Peyer's patch (tissue), 4 donors: Measurements from ENCODE around the gene PGAM2. TPM values are rescaled to one million over a fixed set of nuclear protein-coding genes. Genes with fewer than 3 reads are reported as not detected.

Experiments used
- DNase-seq, 3 donors: peaks; one replicate each; pipeline ENCODE4 v3.0.0-alpha.2; 2017 to 2019
- H3K27ac ChIP-seq, 4 donors: fragments of 200-600 bp; sonication (generic); one replicate each; pipeline ENCODE4 v1.5.1; 2016 to 2019
- H3K27me3 ChIP-seq, 2 donors: fragments of 200-600 bp; sonication (generic); one replicate each; pipeline ENCODE4 v1.5.1; 2019
- H3K36me3 ChIP-seq, 3 donors: fragments of 200-600 bp; sonication (generic); one replicate each; pipeline ENCODE4 v1.5.1; 2016 to 2019
- H3K4me1 ChIP-seq, 4 donors: fragments of 200-600 bp; sonication (generic); one replicate each; pipeline ENCODE4 v1.5.1; 2016 to 2019
- H3K4me3 ChIP-seq, 4 donors: fragments of 200-600 bp; sonication (generic); 1 replicate in 3 of 4; 2 replicates in 1 of 4; pipeline ENCODE4 v1.5.1; 2016 to 2019; ENCODE audit warnings: mild to moderate bottlenecking in 1 of 4
- H3K9me3 ChIP-seq, 4 donors: fragments of 200-600 bp; sonication (generic); one replicate each; pipeline ENCODE4 v1.5.1; 2016 to 2019; ENCODE audit warnings: mild to moderate bottlenecking in 1 of 4
- POLR2A ChIP-seq, 2 donors: fragments of 450-650 bp; IDR thresholded peaks; one replicate each; pipeline ENCODE4 v1.5.1; 2017; ENCODE audit warnings: antibody characterized with exemption in 2 of 2, mild to moderate bottlenecking in 2 of 2, moderate library complexity in 2 of 2
- total RNA-seq, 4 donors: library from RNA; depleted of rRNA; stranded (reverse); fragments of >200 nt; gene quantifications; one replicate each; pipeline ENCODE4 v1.1.0, GENCODE V29; 2016
- TF ChIP-seq, protein P1 (sequence below), 6 experiments: fragments of 450-650 bp in 4 of 6; fragments of 200-600 bp in 2 of 6; sonication (generic) in 1 of 6; IDR thresholded peaks; one replicate each; pipeline ENCODE4 v1.5.1; 2017 to 2019; ENCODE audit warnings: antibody characterized with exemption in 6 of 6, mild to moderate bottlenecking in 3 of 6, moderate library complexity in 1 of 6

Gene PGAM2
- total RNA-seq, 4 donors from 2014 or later: 1.2 to 4.1 TPM; not detected in 2

- H3K36me3 ChIP-seq: peaks cover 0 to 61% (median 0%) of the 10 kb centered on the region in 3 donors
- DNase-seq: no peak
- H3K27me3 ChIP-seq: no peaks in the 10 kb centered on the region
- H3K4me1 ChIP-seq: peaks cover 0 to 18% (median 8%) of the 10 kb centered on the region in 4 donors
- H3K4me3 ChIP-seq: no peak overlapping the region
- peak overlapping the region in 1 of 4 donors; percentile 40 for H3K27ac ChIP-seq
- H3K9me3 ChIP-seq: no peaks in the 10 kb centered on the region
- TF ChIP-seq POLR2A (IDR thresholded peaks at IDR 0.05): no peak
- TF ChIP-seq, protein P1, sequence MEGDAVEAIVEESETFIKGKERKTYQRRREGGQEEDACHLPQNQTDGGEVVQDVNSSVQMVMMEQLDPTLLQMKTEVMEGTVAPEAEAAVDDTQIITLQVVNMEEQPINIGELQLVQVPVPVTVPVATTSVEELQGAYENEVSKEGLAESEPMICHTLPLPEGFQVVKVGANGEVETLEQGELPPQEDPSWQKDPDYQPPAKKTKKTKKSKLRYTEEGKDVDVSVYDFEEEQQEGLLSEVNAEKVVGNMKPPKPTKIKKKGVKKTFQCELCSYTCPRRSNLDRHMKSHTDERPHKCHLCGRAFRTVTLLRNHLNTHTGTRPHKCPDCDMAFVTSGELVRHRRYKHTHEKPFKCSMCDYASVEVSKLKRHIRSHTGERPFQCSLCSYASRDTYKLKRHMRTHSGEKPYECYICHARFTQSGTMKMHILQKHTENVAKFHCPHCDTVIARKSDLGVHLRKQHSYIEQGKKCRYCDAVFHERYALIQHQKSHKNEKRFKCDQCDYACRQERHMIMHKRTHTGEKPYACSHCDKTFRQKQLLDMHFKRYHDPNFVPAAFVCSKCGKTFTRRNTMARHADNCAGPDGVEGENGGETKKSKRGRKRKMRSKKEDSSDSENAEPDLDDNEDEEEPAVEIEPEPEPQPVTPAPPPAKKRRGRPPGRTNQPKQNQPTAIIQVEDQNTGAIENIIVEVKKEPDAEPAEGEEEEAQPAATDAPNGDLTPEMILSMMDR (IDR thresholded peaks at IDR 0.05): no peak
Observed at GRCh38 chr7:44050121-44050914, 15.0 kb downstream of the PGAM2 start.

- H3K36me3 ChIP-seq: peaks cover 0 to 41% (median 0%) of the 10 kb centered on the region in 3 donors
- H3K4me3 ChIP-seq: no peak overlapping the region
- peaks cover 0 to 26% (median 11%) of the 10 kb centered on the region in 4 donors for H3K4me1 ChIP-seq
- no peak for DNase-seq
- no peaks in the 10 kb centered on the region for H3K9me3 ChIP-seq
- H3K27ac ChIP-seq: peak overlapping the region in 1 of 4 donors; percentile 18
- H3K27me3 ChIP-seq: no peaks in the 10 kb centered on the region
- TF ChIP-seq, protein P1 (IDR thresholded peaks at IDR 0.05): no peak
- TF ChIP-seq POLR2A (IDR thresholded peaks at IDR 0.05): no peak
Observed at GRCh38 chr7:44048031-44048795, 17.2 kb downstream of the PGAM2 start.

- Histone ChIP-seq H3K36me3 (peaks cover 0 to 24% (median 0%) of the 10 kb centered on the region in 3 donors), H3K4me3 (peak overlapping the region in 1 of 4 donors; percentile 97), H3K27me3 (no peaks in the 10 kb centered on the region), H3K27ac (peak overlapping the region in 3 of 4 donors; percentile 8 to 99 (median 97)), H3K9me3 (no peaks in the 10 kb centered on the region), H3K4me1 (peaks cover 0 to 26% (median 11%) of the 10 kb centered on the region in 4 donors)
- TF ChIP-seq, protein P1 (IDR thresholded peaks at IDR 0.05): no peak
- no peak for TF ChIP-seq POLR2A (IDR thresholded peaks at IDR 0.05)
- peak in 2 of 3 donors; percentile 78 to 82 for DNase-seq
Observed at GRCh38 chr7:44046321-44047061, 18.9 kb downstream of the PGAM2 start.

GRCh38 chr7:44045226-44046014, 19.9 kb downstream of the PGAM2 start:
- peaks cover 0 to 14% (median 0%) of the 10 kb centered on the region in 3 donors for H3K36me3 ChIP-seq
- DNase-seq: no peak
- H3K27me3 ChIP-seq: no peaks in the 10 kb centered on the region
- no peaks in the 10 kb centered on the region for H3K9me3 ChIP-seq
- H3K27ac ChIP-seq: peak overlapping the region; percentile 87 to 99 (median 95)
- no peak for TF ChIP-seq POLR2A (IDR thresholded peaks at IDR 0.05)
- TF ChIP-seq, protein P1 (IDR thresholded peaks at IDR 0.05): no peak
- peaks cover 0 to 33% (median 14%) of the 10 kb centered on the region in 4 donors for H3K4me1 ChIP-seq
- H3K4me3 ChIP-seq: peak overlapping the region; percentile 80 to 97 (median 92)
